ENCODE measurements around the gene BRD7. TPM values are rescaled to one million over a fixed set of nuclear protein-coding genes. Genes with fewer than 3 reads are reported as not detected.
A peak's percentile ranks its signal among the peaks of the same experiment; 100 is the strongest.

BRD7 gene
- polyA plus RNA-seq, 3 donors: 11.4 to 33.0 (median 21.2) TPM

GRCh38 chr16:50309156-50309526 lies 59.6 kb downstream of the BRD7 start:
- H3K27me3 ChIP-seq (ENCODE audit: control insufficient read depth in 2 of 2, insufficient read depth in 2 of 2, low read length in 2 of 2): no peaks in the 10 kb centered on the region
- peaks cover 17 to 18% of the 10 kb centered on the region in 2 donors for H3K4me1 ChIP-seq (ENCODE audit: control insufficient read depth in 1 of 2, insufficient read depth in 2 of 2, low read length in 2 of 2)
- H3K27ac ChIP-seq (ENCODE audit: low read depth in 1 of 2, low read length in 2 of 2): peak overlapping the region; percentile 17 to 62
- WGBS (ENCODE audit: insufficient coverage): 90% methylated on average over 9 of the region's 11 CpGs
- Mint-ChIP-seq H3K27ac (peak overlapping the region in 2 of 7 donors; percentile 54 to 78), H3K4me1 (peaks cover 23% of the 10 kb centered on the region), H3K27me3 (ENCODE audit: low read depth in 3 of 3) (peaks cover 0 to 2% (median 1%) of the 10 kb centered on the region in 3 donors), H3K4me3 (no peak overlapping the region), H3K36me3 (peaks cover 74 to 98% of the 10 kb centered on the region in 2 donors), H3K9me3 (no peaks in the 10 kb centered on the region)
- no peak overlapping the region for H3K4me3 ChIP-seq (replicated peaks in 1 of 3; ENCODE audit: low read depth in 2 of 3, low read length in 3 of 3)
- H3K9me3 ChIP-seq (replicated peaks in 1 of 2; ENCODE audit: control insufficient read depth in 1 of 2, insufficient read depth in 1 of 2, low read length in 2 of 2): no peaks in the 10 kb centered on the region
- peaks cover 27% of the 10 kb centered on the region for H3K79me2 ChIP-seq (ENCODE audit: insufficient read depth, low read length)
- no peak overlapping the region for H2AFZ ChIP-seq (ENCODE audit: insufficient read depth, low read depth, low read length, poor library complexity, severe bottlenecking)
- no peak overlapping the region for H3K9ac ChIP-seq (ENCODE audit: insufficient read depth, low read length, poor library complexity, severe bottlenecking)
- H4K20me1 ChIP-seq (ENCODE audit: insufficient read depth, low read length): peaks cover 100% of the 10 kb centered on the region
- no peak for DNase-seq
- peaks cover 90 to 100% of the 10 kb centered on the region in 2 donors for H3K36me3 ChIP-seq (replicated peaks in 1 of 2; ENCODE audit: control insufficient read depth in 1 of 2, insufficient read depth in 2 of 2, low read length in 2 of 2)
- TF ChIP-seq, protein P1, sequence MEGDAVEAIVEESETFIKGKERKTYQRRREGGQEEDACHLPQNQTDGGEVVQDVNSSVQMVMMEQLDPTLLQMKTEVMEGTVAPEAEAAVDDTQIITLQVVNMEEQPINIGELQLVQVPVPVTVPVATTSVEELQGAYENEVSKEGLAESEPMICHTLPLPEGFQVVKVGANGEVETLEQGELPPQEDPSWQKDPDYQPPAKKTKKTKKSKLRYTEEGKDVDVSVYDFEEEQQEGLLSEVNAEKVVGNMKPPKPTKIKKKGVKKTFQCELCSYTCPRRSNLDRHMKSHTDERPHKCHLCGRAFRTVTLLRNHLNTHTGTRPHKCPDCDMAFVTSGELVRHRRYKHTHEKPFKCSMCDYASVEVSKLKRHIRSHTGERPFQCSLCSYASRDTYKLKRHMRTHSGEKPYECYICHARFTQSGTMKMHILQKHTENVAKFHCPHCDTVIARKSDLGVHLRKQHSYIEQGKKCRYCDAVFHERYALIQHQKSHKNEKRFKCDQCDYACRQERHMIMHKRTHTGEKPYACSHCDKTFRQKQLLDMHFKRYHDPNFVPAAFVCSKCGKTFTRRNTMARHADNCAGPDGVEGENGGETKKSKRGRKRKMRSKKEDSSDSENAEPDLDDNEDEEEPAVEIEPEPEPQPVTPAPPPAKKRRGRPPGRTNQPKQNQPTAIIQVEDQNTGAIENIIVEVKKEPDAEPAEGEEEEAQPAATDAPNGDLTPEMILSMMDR (IDR thresholded peaks at IDR 0.05): no peak
- H3K4me2 ChIP-seq (replicated peaks; ENCODE audit: extremely low read depth, low read length, poor library complexity, severe bottlenecking): no peak overlapping the region
- intact Hi-C loops (cut with micrococcal nuclease): no loop called here

GRCh38 chr16:50308237-50308965 lies 60.4 kb downstream of the BRD7 start:
- Mint-ChIP-seq H3K4me1 (peaks cover 16% of the 10 kb centered on the region), H3K4me3 (no peak overlapping the region), H3K9me3 (no peaks in the 10 kb centered on the region), H3K27ac (peak overlapping the region in 2 of 7 donors; percentile 42 to 45), H3K36me3 (peaks cover 74 to 99% of the 10 kb centered on the region in 2 donors), H3K27me3 (ENCODE audit: low read depth in 3 of 3) (peaks cover 0 to 2% (median 1%) of the 10 kb centered on the region in 3 donors)
- whole genome bisulfite sequencing (ENCODE audit: insufficient coverage): 100% methylated on average over 10 of the region's 18 CpGs
- H4K20me1 ChIP-seq (ENCODE audit: insufficient read depth, low read length): peaks cover 100% of the 10 kb centered on the region
- no peak overlapping the region for H3K4me2 ChIP-seq (replicated peaks; ENCODE audit: extremely low read depth, low read length, poor library complexity, severe bottlenecking)
- peak overlapping the region in 1 of 2 donors; percentile 16 for H3K27ac ChIP-seq (ENCODE audit: low read depth in 1 of 2, low read length in 2 of 2)
- no peak overlapping the region for H3K4me3 ChIP-seq (replicated peaks in 1 of 3; ENCODE audit: low read depth in 2 of 3, low read length in 3 of 3)
- peaks cover 30% of the 10 kb centered on the region for H3K79me2 ChIP-seq (ENCODE audit: insufficient read depth, low read length)
- H3K27me3 ChIP-seq (ENCODE audit: control insufficient read depth in 2 of 2, insufficient read depth in 2 of 2, low read length in 2 of 2): no peaks in the 10 kb centered on the region
- H3K36me3 ChIP-seq (replicated peaks in 1 of 2; ENCODE audit: control insufficient read depth in 1 of 2, insufficient read depth in 2 of 2, low read length in 2 of 2): peaks cover 94 to 100% of the 10 kb centered on the region in 2 donors
- intact Hi-C loops (cut with micrococcal nuclease): no loop called here
- H3K4me1 ChIP-seq (ENCODE audit: control insufficient read depth in 1 of 2, insufficient read depth in 2 of 2, low read length in 2 of 2): peaks cover 10% of the 10 kb centered on the region in 2 donors
- TF ChIP-seq, protein P1 (IDR thresholded peaks at IDR 0.05): no peak
- no peaks in the 10 kb centered on the region for H3K9me3 ChIP-seq (replicated peaks in 1 of 2; ENCODE audit: control insufficient read depth in 1 of 2, insufficient read depth in 1 of 2, low read length in 2 of 2)
- H3K9ac ChIP-seq (ENCODE audit: insufficient read depth, low read length, poor library complexity, severe bottlenecking): no peak overlapping the region
- no peak overlapping the region for H2AFZ ChIP-seq (ENCODE audit: insufficient read depth, low read depth, low read length, poor library complexity, severe bottlenecking)
- DNase-seq: no peak
